ENCODE data around the gene TCEA2.
"Not testable (repeated sequence)": the region's sequence is repeated elsewhere in the genome, so short reads cannot be mapped to it uniquely, and the experiment has no call there.

The TCEA2 gene

DNA sequence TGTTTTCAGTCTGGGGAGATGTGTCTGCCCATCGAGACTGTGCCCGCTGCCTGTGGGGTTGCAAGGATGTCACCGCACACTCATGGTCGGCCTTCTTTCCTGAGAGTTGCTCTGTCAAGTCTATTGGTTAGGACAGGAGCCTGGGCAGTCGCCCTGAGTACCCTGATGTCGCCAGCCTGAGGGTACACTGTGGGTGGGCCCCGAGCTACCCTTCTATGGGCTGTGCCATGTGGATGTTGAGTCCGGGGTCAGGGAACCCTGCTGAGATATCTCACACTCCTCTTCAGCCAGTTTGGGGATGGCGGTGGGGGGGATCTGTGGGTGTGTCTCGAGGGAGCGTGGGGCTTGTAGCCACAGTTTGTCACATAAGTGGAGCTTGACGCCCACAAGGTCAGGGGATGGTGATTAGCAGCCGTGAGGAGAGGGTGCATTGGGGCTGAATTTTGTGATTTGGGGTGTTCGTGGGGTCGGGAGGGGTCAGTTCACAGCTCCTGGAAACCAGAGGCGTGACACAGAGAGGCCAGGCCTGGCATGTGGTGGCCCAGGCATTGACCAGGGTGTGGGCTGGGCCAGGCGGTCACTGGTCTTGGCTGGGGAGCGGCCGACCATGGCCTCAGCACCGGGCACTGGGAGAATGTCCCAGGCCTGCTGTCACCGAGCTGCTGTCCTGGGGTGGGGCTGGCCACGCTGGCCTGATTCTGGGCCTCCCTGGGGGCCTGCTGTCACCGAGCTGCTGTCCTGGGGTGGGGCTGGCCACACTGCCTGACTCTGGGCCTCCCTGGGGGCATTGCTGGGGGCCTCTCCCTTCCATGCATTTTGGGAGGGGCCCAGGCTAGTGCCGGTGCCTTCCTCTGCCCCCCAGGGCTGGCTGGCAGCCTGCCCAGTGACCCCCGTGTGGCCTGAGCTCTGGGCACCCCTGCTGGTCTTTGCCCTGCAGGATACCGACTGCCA is 46.0 kb downstream of the TCEA2 start:
- DNase-seq (ENCODE audit: low read depth in 2 of 2), result no peak

DNA sequence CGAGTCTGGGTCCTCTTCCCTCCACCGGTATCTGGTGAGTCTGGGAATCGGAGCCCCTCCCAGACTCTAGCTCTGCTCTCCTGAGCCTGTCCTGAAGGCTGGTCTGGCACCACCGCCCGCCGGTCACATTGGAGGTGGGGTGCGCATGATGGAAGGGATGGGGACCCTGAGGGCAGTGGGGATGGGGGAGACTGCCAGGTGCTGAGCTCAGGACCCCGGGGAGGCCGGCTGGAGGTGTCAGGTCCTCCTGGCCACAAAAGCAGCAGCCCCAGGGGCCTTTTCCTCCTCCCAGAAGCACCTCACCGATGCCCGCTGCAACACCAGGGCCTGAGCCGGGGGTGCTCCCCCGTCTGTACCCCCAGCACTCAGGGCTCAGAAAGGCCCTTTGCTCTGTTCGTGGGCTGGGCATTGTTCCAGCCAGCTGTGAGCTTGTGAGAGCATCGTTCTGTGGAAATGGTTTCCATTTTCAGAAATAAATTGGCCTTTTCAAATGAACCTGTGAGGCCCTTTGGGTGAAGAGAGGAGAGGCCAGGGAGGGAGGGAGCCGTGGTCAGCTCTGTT is 46.9 kb downstream of the TCEA2 start:
- DNase-seq (ENCODE audit: low read depth in 2 of 2), result no peak

DNA sequence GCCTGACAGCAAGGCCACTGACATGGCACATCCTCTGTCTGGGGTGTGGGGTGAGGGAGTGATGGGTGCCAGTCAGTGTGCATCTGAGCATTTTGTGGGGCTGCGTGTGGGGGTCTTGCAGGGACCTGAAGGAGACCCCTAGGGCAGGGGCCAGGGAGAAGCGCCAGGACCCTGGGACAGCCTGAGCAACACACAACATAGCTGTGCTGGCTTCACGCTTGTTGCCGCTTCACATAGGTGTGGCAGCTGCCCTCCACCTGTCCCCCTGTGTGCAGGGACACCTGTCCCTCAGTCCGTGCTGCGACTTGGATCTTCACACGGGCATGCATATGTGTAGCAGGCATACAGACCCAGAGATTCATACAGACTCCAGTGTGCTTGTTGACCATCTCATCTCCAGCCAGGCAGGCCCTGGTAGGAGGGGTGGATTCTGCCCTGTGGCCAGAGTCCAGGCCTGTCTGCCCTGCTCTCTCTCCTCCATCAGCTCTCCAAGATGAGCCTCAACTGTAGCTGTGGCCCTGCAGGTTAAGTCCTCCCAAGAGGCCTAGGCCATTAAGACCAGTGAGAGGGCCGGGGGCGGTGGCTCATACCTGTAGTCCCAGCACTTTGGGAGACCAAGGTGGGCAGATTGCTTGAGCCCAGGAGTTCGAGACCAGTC is 47.5 kb downstream of the TCEA2 start:
- no peak for DNase-seq (ENCODE audit: low read depth in 2 of 2)

DNA sequence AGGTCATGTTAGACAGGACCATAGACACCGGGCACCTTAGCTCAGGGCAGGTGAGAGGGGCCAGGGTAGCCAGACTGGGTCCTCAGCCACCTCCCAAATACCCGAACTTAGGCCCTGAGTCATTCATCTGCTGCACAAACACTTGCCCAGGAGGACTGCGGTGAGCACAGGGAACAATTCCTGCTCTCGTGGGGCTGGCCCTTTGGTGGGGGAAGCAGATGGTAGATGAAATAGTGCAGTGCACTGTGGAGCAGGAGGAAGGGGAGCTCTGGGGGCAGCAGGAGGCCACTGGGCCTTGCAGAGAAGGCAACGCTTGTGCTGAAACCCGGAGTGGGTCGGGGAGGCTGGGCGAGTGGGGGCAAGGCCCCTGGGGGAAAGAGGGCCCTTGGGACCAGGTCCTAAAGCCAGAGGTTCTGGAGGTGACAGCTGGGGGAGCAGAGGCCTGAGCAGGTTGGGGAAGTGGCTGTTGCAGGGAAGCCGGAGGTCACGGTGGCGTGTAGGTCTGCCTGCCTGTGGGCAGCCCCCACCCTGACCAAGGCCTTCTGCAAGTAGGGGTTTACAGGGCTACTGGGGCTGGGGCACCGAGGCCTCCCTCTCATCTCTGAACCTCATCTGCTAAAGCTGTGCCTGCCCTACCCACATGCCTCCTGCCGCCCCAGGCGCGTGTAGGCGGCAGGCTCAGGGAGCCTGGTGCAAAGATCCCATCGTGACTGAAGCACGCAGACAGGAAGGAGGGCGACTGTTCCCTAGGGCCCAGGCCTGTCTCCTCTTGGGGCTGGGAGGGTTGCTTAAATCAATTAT is 49.0 kb downstream of the TCEA2 start:
- DNase-seq (ENCODE audit: low read depth in 2 of 2), result no peak

DNA sequence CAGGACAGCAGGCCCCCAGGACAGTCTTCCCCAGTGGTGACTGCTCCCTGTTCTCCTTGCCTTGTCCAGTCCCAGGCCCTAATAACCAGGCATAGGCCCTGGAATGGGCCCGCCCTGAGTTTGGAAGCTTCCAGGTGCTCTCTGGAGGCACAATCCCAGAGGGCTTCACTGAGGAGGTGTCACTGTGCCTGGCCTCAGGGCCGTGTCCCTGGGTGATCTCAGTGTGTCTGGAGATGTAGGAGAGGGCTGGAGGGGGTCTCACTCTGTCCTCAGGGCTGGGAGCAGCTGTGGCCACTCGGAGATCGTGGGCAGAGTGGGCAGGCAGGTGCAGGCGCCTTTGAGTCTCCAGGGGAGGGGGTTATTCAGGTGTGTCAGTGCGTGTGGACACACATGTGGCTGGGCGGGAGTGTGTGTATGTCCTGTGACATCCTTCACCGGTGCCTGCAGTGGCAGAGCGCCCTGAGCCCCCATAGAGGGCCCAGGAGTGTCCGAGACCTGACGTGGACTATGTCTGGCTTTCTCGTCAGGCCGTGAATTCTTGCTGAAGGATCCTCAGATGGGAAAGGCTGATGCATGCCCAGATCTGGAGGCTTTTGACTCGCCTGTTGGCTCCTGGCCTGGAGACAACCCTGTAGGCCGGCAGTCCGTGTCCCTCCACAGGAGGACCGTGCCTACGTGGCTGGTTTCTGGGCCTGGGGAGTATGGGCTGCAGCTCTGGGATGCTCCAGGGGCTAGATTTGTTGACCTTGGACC is 49.9 kb downstream of the TCEA2 start:
- no peak for DNase-seq (ENCODE audit: low read depth in 2 of 2)

DNA sequence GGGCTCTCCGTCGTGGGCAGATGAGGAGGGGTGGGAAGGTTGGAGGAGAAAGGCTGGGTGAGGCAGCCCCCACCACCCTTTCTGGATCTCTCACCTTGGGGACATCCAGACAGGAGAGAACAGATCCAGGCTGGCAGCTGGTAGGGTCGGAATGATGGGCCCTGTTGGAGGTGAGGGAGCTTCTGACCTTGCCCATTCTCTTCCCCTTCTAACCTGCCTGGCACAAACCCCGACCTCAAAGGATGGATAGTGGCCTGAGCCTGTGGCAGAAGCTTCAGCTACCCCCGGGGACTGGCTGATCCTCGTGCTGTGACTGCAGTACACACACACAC is 50.4 kb downstream of the TCEA2 start:
- no peak for DNase-seq (ENCODE audit: low read depth in 2 of 2)

DNA sequence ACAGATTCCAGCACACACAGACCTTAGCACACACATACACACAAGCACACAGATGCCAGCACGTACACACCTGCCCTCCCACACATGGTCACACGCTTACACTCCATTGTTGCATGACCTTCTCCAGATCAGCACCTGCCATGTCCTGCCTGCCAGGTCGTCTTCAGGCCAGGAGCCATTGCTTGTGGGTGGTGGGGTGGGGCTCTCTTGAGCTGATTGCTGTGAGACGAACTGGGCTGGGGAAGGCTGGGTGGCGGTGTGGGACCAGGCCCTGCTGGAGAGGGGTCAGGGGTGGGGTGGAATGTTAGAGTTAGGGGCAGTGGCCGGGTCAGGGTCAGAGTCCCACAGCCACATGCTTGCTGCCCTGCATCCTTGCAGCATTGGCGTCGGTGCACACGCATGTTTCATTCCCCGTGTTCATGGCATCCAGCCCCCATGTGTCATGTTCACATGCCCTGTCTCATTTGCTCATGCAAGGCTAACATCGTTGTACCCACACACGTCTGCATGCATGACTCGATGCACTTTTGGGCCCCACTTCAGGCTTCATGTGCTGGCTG is 50.9 kb downstream of the TCEA2 start:
- DNase-seq (ENCODE audit: low read depth in 2 of 2), result no peak

DNA sequence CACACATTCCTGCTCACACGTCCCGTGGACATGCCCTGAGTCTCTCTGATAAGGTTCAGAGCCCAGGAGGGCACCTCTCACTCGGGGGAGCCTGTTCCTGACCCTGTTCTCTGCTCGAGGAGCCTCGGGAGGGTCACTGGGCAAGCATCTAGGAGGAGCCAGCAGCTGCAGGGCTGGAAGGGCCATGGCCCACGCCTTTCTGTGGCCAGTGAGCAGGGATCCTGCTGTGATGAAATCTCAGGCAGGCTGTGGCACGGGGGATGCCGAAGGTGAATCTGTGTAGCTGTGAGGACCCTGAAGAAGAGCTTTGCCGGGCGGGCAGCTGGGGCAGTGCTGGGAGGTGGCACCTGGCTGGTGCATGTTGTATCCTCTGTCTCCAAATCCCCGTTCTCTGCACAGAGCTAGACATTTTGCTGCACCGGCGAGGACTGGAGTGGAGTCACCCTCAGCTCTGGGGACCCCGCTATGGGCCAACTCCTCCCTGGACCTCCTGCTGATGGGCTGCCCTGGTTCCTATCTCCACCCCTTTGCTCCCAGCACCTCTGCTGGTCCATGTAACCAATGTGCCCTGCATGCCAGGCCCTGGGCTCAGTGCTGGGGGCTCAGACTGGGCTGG is 51.5 kb downstream of the TCEA2 start:
- no peak for DNase-seq (ENCODE audit: low read depth in 2 of 2)

DNA sequence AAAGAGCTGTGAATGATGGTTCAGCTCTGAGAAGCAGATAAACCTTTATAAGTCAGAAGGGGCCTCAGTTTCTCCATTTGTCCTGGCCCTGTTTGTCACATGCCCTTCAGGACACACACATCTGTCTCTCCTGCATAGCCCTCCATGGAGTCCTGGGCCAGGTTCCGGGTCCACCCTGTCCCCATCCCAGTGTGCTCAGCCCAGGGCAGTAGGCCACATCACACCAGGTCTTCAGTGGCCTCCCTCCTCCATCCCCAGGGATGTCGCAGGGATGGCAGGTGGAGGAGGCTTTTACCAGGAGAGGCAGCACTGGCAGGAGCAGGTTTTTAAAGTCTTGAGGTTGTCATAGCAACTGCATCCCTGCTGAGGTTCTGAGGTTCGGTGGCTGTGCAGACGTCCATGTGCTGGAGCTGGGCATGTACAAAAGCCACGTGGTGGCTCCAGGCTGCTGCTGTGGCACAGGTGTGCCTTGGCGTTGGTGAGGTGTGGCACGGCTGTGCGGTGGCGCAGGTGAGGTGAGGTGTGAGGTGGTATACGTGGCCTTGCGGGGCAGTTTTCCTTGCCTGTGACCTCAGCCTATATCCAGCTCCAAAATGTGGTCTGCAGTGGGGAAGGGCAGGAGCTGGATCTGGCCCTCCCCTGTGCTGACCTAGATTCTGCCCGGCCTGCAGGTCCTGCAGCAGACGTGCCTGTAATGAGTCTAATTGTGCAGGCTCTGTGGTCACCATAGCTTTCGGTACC is 52.3 kb downstream of the TCEA2 start:
- DNase-seq (ENCODE audit: low read depth in 2 of 2), result no peak

DNA sequence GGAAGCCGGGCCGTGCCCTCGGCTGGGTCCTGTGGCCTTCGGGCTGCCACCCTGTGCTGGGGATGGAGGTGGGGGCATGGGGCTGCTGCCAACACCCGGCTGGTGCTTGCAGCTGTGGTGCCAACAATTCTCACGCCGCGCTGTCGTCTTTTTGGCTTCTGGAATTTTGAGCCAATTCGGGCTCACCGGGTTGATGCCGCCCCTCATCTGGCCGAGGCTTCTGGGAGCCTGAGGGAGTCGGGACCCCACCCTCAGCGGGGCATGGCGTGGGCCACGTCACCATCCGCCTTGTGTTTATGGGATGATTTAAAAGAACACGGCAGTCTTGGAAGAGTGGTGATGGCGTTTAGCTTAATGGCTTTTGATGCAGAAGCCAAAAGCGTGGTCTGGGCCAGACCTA is 53.0 kb downstream of the TCEA2 start:
- DNase-seq (ENCODE audit: low read depth in 2 of 2), result no peak

DNA sequence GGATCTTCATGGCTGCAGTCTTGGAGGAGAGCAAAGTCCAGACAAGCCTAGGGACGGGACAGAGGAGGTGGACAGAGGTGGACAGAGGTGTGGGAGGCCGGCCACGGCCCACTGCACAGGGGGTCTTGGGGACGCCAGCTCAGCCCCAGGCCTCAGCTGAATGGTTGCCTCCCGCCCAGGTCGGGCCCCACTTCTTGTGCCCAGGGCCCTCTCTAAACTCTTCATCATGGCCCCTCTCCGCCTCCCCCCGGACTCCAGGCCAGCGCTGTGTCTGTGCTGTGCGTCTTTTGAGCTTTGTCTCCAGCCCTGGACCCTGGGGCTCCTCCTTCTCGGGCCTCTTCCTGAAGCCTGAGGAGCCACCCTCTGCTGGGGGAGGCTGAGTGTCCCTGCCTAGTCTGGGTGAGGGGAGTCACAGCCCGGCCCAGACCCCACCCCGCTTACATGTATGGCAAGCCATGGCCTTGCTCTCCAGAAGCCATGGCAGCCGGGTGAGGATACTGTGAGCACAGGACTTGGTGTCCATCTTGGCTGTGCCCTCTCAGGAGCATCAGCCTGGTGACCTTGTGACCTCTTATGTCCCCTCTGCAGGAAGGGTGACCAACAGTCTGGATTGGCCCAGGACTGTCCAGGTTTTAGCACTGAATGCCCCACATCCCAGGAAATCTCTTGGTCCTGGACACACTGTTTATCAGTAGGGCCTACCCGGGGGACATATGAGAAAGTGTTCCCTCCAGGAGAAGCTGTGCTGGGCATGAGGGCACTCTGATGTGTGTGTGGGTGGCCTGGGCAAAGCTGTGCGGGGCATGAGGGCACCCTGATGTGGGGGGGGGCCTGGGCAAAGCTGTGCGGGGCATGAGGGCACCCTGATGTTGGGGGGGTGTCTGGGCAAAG is 53.8 kb downstream of the TCEA2 start:
- no peak for DNase-seq (ENCODE audit: low read depth in 2 of 2)

DNA sequence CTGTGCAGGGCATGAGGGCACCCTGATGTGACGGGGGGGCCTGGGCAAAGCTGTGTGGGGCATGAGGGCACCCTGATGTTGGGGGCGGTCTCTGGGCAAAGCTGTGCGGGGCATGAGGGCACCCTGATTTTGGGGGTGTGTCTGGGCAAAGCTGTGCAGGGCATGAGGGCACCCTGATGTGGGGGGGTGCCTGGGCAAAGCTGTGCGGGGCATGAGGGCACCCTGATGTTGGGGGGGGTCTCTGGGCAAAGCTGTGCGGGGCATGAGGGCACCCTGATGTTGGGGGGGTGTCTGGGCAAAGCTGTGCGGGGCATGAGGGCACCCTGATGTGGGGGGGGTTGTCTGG is 54.4 kb downstream of the TCEA2 start:
- DNase-seq (ENCODE audit: low read depth in 2 of 2), result not testable (repeated sequence)

DNA sequence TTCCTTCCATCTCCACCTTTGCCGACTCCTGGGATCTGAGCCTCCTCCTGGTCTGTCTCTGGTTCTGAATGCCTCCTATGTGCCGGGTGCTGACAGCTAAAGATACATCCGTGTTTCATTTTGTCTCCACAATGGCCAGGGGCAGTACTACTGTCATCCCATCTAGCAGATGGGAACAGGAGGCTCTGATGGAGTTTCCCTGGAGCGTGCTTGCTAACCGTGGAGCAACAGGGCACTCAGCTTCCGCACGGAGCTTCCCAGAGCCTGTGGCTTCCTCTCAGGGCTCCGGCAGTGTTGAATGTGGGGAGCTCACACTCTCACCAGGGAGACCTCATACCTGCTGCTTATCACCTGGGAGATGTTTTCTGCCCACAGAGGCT is 56.3 kb downstream of the TCEA2 start:
- DNase-seq (ENCODE audit: low read depth in 2 of 2), result no peak

DNA sequence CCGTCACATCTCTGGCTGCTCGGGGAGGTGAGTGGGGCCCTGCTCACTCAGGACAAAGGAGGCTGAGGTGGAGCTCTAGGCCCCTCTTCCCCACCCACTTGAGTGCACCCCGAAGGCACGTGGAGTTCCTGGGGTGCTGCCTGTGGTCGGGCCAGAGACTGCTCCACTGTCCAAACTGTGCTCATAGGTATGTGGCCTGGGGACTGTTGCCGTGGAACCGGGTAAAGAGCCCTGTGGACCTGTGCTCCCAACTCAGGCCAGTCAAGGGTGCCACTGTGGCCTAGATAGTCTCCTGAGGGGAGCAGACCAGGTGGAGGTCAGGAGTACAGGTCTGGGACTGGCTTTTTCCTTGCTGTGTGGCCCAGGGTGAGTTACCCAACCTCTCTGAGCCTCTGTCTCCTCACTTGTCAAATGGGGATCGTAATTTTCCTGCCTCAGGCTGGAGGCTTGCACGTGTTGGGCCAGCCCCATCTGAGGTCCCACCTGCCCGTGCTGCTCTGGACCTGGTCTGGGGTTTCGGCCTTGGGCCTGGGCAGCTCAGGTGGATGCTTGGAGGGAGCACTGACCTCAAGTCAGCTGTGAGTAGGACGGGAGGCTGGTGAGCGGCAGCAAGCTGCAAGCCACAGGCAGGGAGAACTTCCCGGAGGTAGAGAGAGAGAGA is 56.8 kb downstream of the TCEA2 start:
- no peak for DNase-seq (ENCODE audit: low read depth in 2 of 2)

DNA sequence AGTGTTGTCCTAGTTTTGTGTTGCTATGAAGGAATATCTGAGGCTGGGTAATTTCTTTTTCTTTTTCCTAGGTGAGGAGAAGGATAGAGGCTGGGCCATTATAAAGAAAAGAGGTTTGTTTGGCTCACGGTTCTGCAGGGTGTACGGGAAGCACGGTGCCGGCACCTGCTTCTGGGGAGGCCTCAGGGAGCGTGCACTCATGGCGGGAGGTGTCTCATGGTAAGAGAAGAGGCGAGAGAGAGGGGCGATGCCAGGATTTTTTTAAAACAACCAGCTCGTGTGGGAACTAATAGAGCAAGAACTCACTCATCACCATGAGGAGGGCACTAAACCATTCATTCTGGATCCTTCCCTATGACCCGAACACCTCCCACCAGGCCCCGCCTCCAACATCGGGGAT is 58.6 kb downstream of the TCEA2 start:
- DNase-seq (ENCODE audit: low read depth in 2 of 2), result no peak

Data from stimulated activated CD8-positive, alpha-beta memory T cell treated with anti-CD3 and anti-CD28 coated beads, Interleukin-15, amount 100 ng/mL, for 4 hours (primary cell).